ENCODE measurements around the gene CST7.

- TF ChIP-seq CTCF (IDR thresholded peaks at IDR 0.05; ENCODE audit: insufficient read depth, low read length) (no peak), GABPA (IDR thresholded peaks at IDR 0.05; ENCODE audit: low read depth) (no peak), REST (IDR thresholded peaks at IDR 0.05; ENCODE audit: insufficient replicate concordance, low read depth) (no peak), POLR2AphosphoS5 (IDR thresholded peaks at IDR 0.05; ENCODE audit: low read depth) (no peak)
Measured at GRCh38 chr20:24918579-24919566, 30.2 kb upstream of the CST7 start.
